GM23338 (cell line): ENCODE results near the gene HELZ.

Experiments used
- CREB1 ChIP-seq: fragments of 250-450 bp; sonication (Bioruptor Pico); IDR thresholded peaks from 2 replicates; pipeline ENCODE4 v1.5.0; 2020; ENCODE audit warnings: low read depth, mild to moderate bottlenecking, moderate library complexity
- EZH2 ChIP-seq: fragments of 200-600 bp; sonication (generic); IDR thresholded peaks from one replicate; pipeline ENCODE4 v1.8.0; 2017; ENCODE audit warnings: antibody characterized with exemption, mild to moderate bottlenecking, low read depth; ENCODE audit not compliant: unreplicated experiment
- EZH2phosphoT487 ChIP-seq: fragments of 200-600 bp; sonication (generic); IDR thresholded peaks from one replicate; pipeline ENCODE4 v1.8.1; 2018; ENCODE audit warnings: antibody characterized with exemption; ENCODE audit not compliant: unreplicated experiment
- JUNB ChIP-seq: IDR thresholded peaks from one replicate; pipeline ENCODE4 v1.6.1; 2016; ENCODE audit warnings: antibody characterized with exemption; ENCODE audit not compliant: unreplicated experiment
- NANOG ChIP-seq: IDR thresholded peaks from 2 replicates; pipeline ENCODE4 v1.6.1; 2016; ENCODE audit warnings: antibody characterized with exemption, borderline replicate concordance
- POLR2AphosphoS5 ChIP-seq: IDR thresholded peaks from 2 replicates; pipeline ENCODE4 v1.6.1; 2016; ENCODE audit warnings: antibody characterized with exemption, low read depth
- STAT1 ChIP-seq: IDR thresholded peaks from one replicate; pipeline ENCODE4 v1.6.1; 2016; ENCODE audit warnings: antibody characterized with exemption; ENCODE audit not compliant: unreplicated experiment
- ZNF114 ChIP-seq: fragments of 250-450 bp; sonication (Bioruptor Pico); IDR thresholded peaks from 2 replicates; pipeline ENCODE4 v1.5.0; 2020; ENCODE audit warnings: mild to moderate bottlenecking, moderate library complexity
- ZNF331 ChIP-seq: fragments of 250-450 bp; sonication (Bioruptor Pico); IDR thresholded peaks from 2 replicates; pipeline ENCODE4 v1.5.0; 2020; ENCODE audit warnings: low read depth, mild to moderate bottlenecking, moderate library complexity
- TF ChIP-seq, protein P1 (sequence below), 2 experiments: fragments of 200-600 bp in 1 of 2; sonication (generic) in 1 of 2; conservative IDR thresholded peaks; 2 replicates each; pipeline versions ENCODE4 v1.5.1 to v1.6.1; 2016 to 2017; ENCODE audit warnings: antibody characterized with exemption in 2 of 2, low read depth in 2 of 2, mild to moderate bottlenecking in 2 of 2, moderate library complexity in 1 of 2
- TF ChIP-seq, protein P2 (sequence below): IDR thresholded peaks from 2 replicates; pipeline ENCODE4 v1.6.1; 2016; ENCODE audit warnings: antibody characterized with exemption
- TF ChIP-seq, protein P3 (sequence below): IDR thresholded peaks from one replicate; pipeline ENCODE4 v1.6.1; 2018; ENCODE audit warnings: antibody characterized with exemption; ENCODE audit not compliant: unreplicated experiment
- TF ChIP-seq, protein P4 (sequence below): fragments of 250-450 bp; sonication (Bioruptor Pico); IDR thresholded peaks from 2 replicates; pipeline ENCODE4 v1.5.0; 2020; ENCODE audit warnings: mild to moderate bottlenecking, moderate library complexity

DNA sequence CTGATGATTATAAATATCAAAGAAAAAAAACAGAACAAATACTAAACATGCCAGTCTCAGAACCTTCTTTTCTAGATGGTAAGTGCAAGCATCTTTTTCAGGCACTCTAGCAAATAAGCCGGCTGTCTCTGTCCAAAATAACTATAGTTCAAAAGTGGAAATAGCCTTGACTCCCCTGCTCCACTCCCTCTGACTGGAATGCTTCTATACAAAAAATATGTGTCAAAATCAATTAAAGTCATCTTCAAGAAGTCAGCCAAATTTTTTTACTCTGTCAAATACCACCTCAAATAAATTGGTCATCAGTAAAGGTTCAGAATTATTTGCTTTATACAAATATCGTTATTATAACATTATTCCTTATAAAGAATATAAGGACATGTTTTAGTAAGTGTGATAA is 117.1 kb downstream of the HELZ start:
- TF ChIP-seq, protein P1, sequence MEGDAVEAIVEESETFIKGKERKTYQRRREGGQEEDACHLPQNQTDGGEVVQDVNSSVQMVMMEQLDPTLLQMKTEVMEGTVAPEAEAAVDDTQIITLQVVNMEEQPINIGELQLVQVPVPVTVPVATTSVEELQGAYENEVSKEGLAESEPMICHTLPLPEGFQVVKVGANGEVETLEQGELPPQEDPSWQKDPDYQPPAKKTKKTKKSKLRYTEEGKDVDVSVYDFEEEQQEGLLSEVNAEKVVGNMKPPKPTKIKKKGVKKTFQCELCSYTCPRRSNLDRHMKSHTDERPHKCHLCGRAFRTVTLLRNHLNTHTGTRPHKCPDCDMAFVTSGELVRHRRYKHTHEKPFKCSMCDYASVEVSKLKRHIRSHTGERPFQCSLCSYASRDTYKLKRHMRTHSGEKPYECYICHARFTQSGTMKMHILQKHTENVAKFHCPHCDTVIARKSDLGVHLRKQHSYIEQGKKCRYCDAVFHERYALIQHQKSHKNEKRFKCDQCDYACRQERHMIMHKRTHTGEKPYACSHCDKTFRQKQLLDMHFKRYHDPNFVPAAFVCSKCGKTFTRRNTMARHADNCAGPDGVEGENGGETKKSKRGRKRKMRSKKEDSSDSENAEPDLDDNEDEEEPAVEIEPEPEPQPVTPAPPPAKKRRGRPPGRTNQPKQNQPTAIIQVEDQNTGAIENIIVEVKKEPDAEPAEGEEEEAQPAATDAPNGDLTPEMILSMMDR (conservative IDR thresholded peaks at IDR 0.05; ENCODE audit: low read depth in 2 of 2): no peak
- TF ChIP-seq EZH2 (no peak), NANOG (no peak), POLR2AphosphoS5 (no peak), CREB1 (no peak), EZH2phosphoT487 (no peak), ZNF331 (CRISPR knock-in tag) (no peak), ZNF114 (no peak), STAT1 (no peak), JUNB (no peak)
- TF ChIP-seq, protein P2, sequence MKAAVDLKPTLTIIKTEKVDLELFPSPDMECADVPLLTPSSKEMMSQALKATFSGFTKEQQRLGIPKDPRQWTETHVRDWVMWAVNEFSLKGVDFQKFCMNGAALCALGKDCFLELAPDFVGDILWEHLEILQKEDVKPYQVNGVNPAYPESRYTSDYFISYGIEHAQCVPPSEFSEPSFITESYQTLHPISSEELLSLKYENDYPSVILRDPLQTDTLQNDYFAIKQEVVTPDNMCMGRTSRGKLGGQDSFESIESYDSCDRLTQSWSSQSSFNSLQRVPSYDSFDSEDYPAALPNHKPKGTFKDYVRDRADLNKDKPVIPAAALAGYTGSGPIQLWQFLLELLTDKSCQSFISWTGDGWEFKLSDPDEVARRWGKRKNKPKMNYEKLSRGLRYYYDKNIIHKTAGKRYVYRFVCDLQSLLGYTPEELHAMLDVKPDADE: no peak
- TF ChIP-seq, protein P3, sequence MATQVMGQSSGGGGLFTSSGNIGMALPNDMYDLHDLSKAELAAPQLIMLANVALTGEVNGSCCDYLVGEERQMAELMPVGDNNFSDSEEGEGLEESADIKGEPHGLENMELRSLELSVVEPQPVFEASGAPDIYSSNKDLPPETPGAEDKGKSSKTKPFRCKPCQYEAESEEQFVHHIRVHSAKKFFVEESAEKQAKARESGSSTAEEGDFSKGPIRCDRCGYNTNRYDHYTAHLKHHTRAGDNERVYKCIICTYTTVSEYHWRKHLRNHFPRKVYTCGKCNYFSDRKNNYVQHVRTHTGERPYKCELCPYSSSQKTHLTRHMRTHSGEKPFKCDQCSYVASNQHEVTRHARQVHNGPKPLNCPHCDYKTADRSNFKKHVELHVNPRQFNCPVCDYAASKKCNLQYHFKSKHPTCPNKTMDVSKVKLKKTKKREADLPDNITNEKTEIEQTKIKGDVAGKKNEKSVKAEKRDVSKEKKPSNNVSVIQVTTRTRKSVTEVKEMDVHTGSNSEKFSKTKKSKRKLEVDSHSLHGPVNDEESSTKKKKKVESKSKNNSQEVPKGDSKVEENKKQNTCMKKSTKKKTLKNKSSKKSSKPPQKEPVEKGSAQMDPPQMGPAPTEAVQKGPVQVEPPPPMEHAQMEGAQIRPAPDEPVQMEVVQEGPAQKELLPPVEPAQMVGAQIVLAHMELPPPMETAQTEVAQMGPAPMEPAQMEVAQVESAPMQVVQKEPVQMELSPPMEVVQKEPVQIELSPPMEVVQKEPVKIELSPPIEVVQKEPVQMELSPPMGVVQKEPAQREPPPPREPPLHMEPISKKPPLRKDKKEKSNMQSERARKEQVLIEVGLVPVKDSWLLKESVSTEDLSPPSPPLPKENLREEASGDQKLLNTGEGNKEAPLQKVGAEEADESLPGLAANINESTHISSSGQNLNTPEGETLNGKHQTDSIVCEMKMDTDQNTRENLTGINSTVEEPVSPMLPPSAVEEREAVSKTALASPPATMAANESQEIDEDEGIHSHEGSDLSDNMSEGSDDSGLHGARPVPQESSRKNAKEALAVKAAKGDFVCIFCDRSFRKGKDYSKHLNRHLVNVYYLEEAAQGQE: no peak
- TF ChIP-seq, protein P4, sequence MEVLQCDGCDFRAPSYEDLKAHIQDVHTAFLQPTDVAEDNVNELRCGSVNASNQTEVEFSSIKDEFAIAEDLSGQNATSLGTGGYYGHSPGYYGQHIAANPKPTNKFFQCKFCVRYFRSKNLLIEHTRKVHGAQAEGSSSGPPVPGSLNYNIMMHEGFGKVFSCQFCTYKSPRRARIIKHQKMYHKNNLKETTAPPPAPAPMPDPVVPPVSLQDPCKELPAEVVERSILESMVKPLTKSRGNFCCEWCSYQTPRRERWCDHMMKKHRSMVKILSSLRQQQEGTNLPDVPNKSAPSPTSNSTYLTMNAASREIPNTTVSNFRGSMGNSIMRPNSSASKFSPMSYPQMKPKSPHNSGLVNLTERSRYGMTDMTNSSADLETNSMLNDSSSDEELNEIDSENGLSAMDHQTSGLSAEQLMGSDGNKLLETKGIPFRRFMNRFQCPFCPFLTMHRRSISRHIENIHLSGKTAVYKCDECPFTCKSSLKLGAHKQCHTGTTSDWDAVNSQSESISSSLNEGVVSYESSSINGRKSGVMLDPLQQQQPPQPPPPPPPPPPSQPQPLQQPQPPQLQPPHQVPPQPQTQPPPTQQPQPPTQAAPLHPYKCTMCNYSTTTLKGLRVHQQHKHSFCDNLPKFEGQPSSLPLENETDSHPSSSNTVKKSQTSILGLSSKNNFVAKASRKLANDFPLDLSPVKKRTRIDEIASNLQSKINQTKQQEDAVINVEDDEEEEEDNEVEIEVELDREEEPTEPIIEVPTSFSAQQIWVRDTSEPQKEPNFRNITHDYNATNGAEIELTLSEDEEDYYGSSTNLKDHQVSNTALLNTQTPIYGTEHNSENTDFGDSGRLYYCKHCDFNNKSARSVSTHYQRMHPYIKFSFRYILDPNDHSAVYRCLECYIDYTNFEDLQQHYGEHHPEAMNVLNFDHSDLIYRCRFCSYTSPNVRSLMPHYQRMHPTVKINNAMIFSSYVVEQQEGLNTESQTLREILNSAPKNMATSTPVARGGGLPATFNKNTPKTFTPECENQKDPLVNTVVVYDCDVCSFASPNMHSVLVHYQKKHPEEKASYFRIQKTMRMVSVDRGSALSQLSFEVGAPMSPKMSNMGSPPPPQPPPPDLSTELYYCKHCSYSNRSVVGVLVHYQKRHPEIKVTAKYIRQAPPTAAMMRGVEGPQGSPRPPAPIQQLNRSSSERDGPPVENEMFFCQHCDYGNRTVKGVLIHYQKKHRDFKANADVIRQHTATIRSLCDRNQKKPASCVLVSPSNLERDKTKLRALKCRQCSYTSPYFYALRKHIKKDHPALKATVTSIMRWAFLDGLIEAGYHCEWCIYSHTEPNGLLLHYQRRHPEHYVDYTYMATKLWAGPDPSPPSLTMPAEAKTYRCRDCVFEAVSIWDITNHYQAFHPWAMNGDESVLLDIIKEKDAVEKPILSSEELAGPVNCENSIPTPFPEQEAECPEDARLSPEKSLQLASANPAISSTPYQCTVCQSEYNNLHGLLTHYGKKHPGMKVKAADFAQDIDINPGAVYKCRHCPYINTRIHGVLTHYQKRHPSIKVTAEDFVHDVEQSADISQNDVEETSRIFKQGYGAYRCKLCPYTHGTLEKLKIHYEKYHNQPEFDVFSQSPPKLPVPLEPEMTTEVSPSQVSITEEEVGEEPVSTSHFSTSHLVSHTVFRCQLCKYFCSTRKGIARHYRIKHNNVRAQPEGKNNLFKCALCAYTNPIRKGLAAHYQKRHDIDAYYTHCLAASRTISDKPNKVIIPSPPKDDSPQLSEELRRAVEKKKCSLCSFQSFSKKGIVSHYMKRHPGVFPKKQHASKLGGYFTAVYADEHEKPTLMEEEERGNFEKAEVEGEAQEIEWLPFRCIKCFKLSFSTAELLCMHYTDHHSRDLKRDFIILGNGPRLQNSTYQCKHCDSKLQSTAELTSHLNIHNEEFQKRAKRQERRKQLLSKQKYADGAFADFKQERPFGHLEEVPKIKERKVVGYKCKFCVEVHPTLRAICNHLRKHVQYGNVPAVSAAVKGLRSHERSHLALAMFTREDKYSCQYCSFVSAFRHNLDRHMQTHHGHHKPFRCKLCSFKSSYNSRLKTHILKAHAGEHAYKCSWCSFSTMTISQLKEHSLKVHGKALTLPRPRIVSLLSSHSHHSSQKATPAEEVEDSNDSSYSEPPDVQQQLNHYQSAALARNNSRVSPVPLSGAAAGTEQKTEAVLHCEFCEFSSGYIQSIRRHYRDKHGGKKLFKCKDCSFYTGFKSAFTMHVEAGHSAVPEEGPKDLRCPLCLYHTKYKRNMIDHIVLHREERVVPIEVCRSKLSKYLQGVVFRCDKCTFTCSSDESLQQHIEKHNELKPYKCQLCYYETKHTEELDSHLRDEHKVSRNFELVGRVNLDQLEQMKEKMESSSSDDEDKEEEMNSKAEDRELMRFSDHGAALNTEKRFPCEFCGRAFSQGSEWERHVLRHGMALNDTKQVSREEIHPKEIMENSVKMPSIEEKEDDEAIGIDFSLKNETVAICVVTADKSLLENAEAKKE (CRISPR knock-in tag): no peak
